GM12892 (cell line): ENCODE results near the gene SRC.

ENCODE experiments used
- POLR2A ChIP-seq: IDR thresholded peaks from 2 replicates; pipeline ENCODE4 v1.6.1; 2011; ENCODE audit warnings: low read depth, low read length, control low read depth
- POLR2AphosphoS5 ChIP-seq: IDR thresholded peaks from 2 replicates; pipeline ENCODE4 v1.6.1; 2011; ENCODE audit warnings: low read depth, low read length, control low read depth
- TAF1 ChIP-seq: IDR thresholded peaks from 2 replicates; pipeline ENCODE4 v1.6.1; 2011; ENCODE audit warnings: low read depth, mild to moderate bottlenecking, control low read depth, low read length, borderline replicate concordance

DNA sequence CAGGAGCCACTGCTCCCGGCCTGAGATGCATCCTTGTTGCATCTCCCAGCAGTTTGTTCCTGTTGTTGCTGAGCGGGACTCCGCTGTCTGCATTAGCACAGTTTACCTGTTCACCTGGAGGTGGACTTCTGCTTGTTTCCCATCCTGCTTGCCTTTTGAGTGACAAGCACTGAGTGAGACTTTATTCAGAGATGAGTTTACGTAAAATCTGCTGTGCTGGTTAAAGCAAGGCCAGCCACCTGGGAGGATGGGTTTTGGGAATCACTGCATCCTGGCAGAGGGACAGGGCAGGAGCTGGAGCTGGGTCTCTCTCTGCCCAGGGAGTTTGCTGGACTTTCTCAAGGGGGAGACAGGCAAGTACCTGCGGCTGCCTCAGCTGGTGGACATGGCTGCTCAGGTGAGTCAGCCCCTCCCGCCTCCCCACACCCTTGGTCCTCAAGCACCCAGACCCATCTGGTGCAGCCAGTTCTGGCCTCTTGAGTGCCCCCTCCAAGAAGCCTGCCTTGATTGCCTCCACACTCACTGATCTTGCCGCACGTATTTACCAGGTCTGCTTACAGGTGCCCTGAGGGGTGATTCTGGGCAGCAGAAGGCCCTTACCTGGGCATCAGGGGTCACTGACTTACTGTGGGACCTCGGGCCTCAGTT lies 55.5 kb downstream of the SRC start:
- TF ChIP-seq POLR2AphosphoS5 (no peak), POLR2A (no peak), TAF1 (no peak)
